Endometrial microvascular endothelial cells (primary cell): ENCODE measurements around the gene CASP12. TPM values are rescaled to one million over a fixed set of nuclear protein-coding genes. Genes with fewer than 3 reads are reported as not detected.

Experiments used
- in situ Hi-C: cut with HindIII; loops from 2 replicates; pipeline ENCODE4 v1.10.0; 2017; ENCODE audit warnings: low sequenced_read_pairs, low pct_unique_long_range_greater_than_20kb; ENCODE audit errors: inconsistent ontology term
- total RNA-seq: library from RNA; depleted of rRNA; stranded (reverse); fragments of >200 nt; gene quantifications from one replicate; pipeline ENCODE4 v1.2.3, GENCODE V29; 2015; ENCODE audit errors: inconsistent ontology term

The CASP12 gene
- total RNA-seq, 1 donor from 2014 or later, result 0.84 TPM

- in situ Hi-C loops, result no loop called here
Measured at GRCh38 chr11:104844451-104844850, 53.8 kb downstream of the CASP12 start.

GRCh38 chr11:104843150-104843836 lies 55.0 kb downstream of the CASP12 start:
- in situ Hi-C loops, result no loop called here

- in situ Hi-C loops, result no loop called here
Measured at GRCh38 chr11:104841973-104842525, 56.2 kb downstream of the CASP12 start.

GRCh38 chr11:104841185-104841584 lies 57.1 kb downstream of the CASP12 start:
- in situ Hi-C loops, result no loop called here

- in situ Hi-C loops, result no loop called here
Measured at GRCh38 chr11:104837969-104838639, 60.2 kb downstream of the CASP12 start.

GRCh38 chr11:104836691-104837090 lies 61.6 kb downstream of the CASP12 start:
- in situ Hi-C loops, result no loop called here

Other genes starting within 250 kb of the CASP12 start
- gene CASP4, start 70.1 kb upstream of the CASP12 start, total RNA-seq, result 138 TPM
- gene CASP5, start 124.7 kb upstream of the CASP12 start, total RNA-seq, result not detected
- 15.9 TPM for gene CASP1, start 136.7 kb upstream of the CASP12 start, total RNA-seq
- gene CARD16, start 146.9 kb upstream of the CASP12 start, total RNA-seq, result 184 TPM
- gene CARD18, start 241.3 kb upstream of the CASP12 start, total RNA-seq, result not detected